GM18498 (cell line): ENCODE data around the gene CAMK2B.

Experiments
- ATAC-seq: cut with Tn5 transposase; IDR thresholded peaks from one replicate; pipeline ENCODE4 v1.9.1; 2021; ENCODE audit warnings: mild to moderate bottlenecking, moderate library complexity; ENCODE audit not compliant: unreplicated experiment

CAMK2B gene

GRCh38 chr7:44325201-44325671, at the start of gene CAMK2B:
TSS of gene CAMK2B (minus strand) at chr7:44325594. CDS start at chr7:44325421, 173 bp downstream.
- no peak for ATAC-seq

GRCh38 chr7:44374007-44374763, 48.8 kb upstream of the CAMK2B start:
- no peak for ATAC-seq

DNA sequence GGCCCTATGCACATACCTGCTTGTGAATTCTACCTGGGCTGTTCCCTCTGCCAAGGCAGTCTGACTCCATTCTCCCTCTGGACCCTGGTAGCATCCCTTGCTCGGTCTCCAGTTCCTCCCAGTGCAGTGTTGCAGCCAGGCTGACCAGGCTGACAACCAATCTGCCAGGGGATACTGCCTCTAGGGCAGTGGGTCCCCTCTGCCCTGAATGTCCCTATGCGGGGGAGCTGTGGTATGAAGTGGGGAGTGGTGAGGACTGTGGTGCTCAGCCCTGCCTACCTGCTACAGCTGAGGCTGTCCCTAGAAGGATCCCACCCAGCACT, 48.0 kb upstream of the CAMK2B start:
- no peak for ATAC-seq

- ATAC-seq, result no peak
Measured at GRCh38 chr7:44372560-44373417, 47.4 kb upstream of the CAMK2B start.

GRCh38 chr7:44368885-44369284, 43.5 kb upstream of the CAMK2B start:
- ATAC-seq, result no peak

GRCh38 chr7:44368455-44368854, 43.1 kb upstream of the CAMK2B start:
- ATAC-seq, result no peak

- no peak for ATAC-seq
Measured at GRCh38 chr7:44367475-44368043, 42.2 kb upstream of the CAMK2B start.

DNA sequence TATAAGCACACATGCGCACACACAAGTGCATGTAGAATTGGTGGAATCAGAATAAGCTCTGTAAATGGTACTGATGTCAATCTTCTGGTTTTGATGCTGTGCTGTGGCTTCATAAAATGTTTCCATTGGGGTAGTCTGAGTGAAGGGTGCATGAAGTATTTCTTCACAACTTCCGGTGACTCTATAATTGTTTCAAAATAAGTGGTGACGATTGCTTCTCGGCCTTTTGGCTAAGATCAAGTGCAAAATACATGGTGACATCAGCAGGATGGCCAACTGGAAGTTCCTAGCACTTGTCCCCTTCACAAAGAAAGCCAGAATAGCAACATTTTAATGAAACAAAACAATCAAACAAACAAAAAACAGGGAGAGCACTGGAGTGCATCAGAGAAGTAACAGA, 41.6 kb upstream of the CAMK2B start:
- no peak for ATAC-seq

DNA sequence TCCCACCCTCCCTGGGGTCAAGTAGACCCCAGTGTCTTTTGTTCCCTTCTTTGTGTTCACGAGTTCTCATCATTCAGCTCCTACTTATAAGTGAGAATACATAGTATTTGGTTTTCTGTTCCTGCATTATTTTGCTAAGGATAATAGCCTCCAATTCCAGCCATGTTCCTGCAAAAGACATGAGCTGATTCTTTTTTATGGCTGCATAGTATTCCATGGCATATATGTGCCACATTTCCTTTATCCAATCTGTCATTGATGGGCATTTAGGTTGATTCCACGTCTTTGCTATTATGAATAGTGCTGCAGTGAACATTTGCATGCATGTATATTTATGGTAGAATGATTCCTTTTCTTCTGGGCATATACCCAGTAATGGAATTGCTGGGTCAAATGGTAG, 28.3 kb upstream of the CAMK2B start:
- ATAC-seq, result no peak

GRCh38 chr7:44348851-44349781, 23.7 kb upstream of the CAMK2B start:
- ATAC-seq, result no peak

- ATAC-seq, result no peak
Measured at GRCh38 chr7:44348300-44348699, 22.9 kb upstream of the CAMK2B start.

- ATAC-seq, result no peak
Measured at GRCh38 chr7:44347546-44348114, 22.2 kb upstream of the CAMK2B start.

GRCh38 chr7:44346063-44346462, 20.7 kb upstream of the CAMK2B start:
- ATAC-seq, result no peak

DNA sequence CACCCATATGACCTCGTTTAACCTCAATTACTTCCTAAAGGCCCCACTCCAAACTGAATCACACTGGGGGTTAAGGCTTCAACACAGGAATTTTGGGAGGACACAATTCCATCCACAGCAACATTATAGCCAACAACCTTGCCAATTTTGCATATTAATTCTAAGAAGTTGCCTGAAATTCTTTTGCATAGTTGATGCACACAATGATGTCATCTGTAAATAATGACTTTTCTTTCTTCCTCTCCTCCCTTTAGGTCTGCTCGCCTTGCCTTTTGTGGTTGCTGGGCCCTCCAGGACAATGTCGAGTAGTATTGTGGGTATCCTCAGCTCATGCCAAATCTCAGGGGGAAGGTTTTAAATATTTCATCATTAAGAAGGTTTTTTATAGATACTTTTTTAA, 16.0 kb upstream of the CAMK2B start:
- no peak for ATAC-seq

DNA sequence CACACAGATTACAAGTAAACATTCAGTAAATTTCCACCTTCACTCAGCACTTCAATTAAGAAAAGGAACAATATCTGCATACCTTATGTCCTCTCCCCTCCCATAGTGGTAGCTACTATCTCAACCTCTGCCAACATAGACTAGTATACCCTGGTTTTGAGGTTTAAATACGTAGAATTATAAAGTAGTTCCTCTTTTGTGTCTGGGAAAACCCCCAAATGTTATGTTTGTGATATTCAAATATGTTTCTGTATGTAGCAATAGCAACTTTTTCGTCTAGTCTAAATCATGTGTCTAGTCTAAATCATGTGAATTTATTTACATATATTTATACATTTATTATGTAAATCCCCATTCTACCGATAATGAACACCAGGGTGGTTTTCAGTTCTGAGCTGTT, 13.2 kb upstream of the CAMK2B start:
- ATAC-seq, result peak; percentile 44

DNA sequence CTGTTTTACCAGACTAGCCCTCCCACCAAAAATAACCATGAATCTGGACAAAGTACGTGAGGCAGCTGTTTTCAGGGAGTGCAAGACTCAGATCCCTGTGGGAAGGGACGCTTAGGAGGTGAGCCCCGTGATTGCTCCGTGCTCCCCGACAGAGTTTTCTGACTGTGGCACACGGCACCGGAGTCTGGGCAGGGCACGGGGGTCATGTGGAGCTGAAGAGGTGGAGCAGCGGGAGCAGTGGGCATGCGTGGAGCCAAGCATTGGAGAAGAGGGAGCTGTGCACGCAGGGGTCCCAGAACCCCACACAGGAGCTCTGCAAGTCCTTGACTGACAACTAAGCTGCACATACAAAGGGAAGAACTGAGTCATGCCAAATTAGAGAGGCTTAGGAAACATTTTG, 11.1 kb upstream of the CAMK2B start:
- no peak for ATAC-seq

DNA sequence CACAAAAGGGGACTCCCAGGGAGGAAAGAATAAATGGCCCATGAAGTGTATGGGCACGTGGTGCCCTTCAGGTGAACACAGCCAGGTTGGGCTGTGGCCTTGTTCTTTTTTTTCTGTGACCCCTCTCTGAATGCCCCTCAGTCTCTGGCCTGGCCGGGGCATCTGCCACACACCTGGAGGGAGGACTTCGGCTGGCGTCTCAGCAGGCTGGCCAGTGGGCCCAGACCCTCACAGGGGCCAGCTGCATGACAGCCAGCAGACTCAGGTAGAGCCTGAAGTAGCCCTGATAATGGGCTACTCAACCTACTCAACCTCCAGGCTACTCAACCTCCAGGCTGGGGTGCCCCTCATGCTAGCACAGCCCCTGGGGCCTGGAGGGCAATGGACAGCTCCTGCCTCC, 9.8 kb upstream of the CAMK2B start:
- no peak for ATAC-seq

DNA sequence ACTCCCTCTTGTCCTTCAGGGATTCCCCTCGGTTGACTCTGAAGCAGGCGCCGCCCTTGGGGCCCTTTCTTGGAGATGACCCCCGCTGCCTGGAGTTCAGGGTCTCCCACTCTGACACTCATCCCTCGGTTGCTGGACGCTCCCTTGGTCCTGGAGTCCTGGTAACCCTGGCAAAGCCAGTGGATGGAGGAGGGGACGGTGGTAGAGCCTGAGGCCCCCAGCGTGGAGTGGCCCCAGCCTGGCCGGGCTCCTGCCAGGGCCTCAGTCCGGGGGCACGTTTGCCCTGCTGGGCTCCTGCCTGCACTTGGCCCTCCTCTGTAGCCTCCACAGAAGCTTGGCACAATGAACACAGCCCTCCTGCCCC, 9.3 kb upstream of the CAMK2B start:
- no peak for ATAC-seq

DNA sequence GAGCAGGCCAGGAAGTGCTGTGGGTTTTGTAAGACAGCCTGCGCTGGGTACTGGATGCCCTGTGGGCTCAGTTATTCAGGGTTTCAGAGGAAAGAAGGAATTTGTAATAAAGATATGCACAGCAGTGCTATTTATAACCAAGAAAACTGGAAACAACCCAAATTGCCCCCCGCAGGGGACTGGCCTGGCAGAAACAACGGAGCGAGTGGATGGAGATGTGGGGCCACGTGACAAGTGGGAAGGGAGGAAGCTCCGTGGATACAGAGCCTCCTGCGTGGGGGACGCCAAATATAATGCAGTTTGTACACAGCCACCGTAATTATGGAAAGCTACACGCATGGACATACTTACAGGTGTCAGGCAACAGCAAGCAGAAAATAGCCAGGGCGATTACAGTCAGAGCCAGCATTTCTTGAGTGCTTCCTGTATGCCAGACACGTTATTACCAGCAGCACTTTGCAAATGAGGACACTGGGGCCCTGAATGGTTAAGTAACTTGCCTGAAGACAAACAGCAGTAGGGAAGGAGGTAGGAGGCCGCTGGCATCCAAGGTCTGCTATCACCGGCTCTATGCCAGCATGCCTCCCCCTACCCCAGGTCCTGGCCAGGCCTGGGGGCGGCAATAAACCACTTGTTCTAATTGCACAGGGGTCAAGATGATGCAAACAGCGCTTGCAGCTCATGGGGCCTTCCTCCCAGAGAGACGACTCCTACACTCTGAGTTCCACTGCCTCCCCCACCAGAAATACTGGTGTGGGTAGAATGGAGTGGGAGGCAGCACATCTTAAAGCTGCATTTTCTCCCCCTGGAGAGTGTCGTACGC, 8.7 kb upstream of the CAMK2B start:
- no peak for ATAC-seq

DNA sequence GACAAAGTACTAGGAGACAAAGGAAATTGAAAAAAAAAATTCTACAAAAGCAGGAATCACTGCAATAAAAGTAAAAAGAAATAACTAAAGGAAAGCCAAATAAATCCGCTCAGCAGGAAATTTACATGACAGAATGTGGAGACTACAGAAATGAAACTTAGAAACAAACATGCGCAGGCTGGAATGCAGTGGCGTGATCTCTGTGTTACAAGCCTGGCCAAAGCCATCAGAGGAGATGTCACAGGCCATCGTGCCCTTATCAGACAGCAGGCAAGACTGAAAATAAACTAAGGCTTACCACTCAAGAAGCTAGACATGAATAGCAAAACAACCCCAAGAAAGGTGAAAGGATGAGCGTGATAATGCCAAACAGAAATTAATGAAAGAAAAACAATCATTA, 6.3 kb upstream of the CAMK2B start:
- ATAC-seq, result no peak
